Measurements from ENCODE around the gene LCORL.
"Not testable (repeated sequence)": the region's sequence is repeated elsewhere in the genome, so short reads cannot be mapped to it uniquely, and the experiment has no call there.

Gene LCORL

GRCh38 chr4:18014269-18014668 is 7.3 kb downstream of the LCORL start:
- no peak for DNase-seq

GRCh38 chr4:18012807-18013462 is 8.6 kb downstream of the LCORL start:
- no peak for DNase-seq

GRCh38 chr4:18012134-18012806 is 9.3 kb downstream of the LCORL start:
- no peak for DNase-seq

- DNase-seq: no peak
These were observed 13.9 kb downstream of the LCORL start for GRCh38 chr4:18007625-18008024.

- DNase-seq: not testable (repeated sequence)
These were observed 15.1 kb downstream of the LCORL start for GRCh38 chr4:18006432-18006831.

DNA sequence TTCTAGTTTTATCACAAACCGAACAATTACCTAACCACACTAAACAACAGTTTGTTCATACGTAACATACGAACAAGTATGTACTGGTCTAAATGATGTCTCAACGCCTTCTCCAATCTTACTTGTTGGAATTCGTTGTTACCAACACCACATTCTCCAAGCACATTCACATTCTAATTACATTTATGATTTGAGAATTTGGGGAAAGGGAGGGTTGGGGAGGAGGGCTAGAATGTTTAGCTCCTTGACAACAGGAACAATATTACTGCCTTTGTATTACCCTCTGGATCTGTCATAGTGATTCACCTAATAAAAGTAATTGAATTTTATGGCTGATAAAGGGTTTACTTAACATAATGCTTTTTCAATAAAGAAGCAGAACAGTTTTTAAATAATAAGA is 24.4 kb downstream of the LCORL start:
- DNase-seq: no peak

- no peak for DNase-seq
These were observed 26.4 kb downstream of the LCORL start for GRCh38 chr4:17995165-17995564.

DNA sequence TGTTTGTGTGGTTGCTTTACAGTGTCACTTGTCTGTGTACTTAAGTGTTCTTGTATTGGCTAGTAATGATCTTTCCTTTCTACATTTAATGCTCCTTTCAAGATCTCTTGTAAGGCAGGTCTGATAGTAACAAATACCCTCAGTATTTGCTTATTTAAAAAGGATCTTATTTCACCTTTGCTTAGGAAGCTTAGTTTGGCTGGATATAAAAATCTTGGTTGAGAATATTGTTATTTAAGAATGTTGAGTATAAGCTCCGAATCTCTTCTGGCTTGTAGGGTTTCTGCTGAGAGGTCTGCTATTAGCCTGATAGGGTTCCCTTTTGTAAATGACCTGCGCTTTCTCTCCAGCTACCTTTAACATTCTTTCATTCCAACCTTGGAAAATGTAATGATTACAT is 35.7 kb downstream of the LCORL start:
- no peak for DNase-seq

DNA sequence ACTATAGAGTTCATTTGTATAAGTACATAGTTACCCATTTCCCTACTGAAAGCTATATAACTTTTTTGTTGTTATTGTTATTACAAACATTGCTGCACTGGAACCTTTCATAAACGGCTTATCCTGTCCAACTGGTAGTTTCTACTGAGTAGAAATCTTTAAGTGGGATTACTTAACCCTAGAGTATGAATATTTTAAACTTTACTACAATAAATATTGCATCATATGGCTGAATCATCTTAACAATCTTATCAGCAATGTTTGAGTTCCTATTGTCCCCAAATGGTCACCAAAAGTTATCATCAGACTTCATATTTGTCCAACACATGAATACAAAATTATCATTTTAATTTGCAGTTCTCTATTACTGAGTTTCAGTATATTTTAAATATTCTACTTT is 40.5 kb downstream of the LCORL start:
- no peak for DNase-seq

- DNase-seq: no peak
These were observed 52.8 kb downstream of the LCORL start for GRCh38 chr4:17968721-17969120.

GRCh38 chr4:17967078-17967477 is 54.5 kb downstream of the LCORL start:
- no peak for DNase-seq

- no peak for DNase-seq
These were observed 55.2 kb downstream of the LCORL start for GRCh38 chr4:17966312-17966711.

DNA sequence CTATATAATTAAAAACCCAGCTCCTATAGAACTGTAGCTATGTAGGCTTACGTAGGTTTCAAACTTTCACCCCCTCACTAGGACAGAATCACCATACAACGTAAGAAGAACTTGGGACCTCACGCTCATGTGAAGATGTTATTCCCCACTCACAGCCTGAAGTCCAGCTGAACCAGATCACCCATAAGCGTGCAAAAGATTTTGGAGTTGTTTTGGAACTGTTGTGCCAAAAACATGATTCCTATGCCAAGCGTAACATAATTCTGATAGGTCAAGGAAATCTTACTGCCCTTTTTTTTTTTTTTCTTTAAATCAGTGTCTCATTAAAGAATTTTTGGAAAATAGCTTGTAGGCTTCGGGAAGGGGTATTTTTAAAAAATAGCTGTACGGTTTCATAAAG is 57.0 kb downstream of the LCORL start:
- no peak for DNase-seq

DNA sequence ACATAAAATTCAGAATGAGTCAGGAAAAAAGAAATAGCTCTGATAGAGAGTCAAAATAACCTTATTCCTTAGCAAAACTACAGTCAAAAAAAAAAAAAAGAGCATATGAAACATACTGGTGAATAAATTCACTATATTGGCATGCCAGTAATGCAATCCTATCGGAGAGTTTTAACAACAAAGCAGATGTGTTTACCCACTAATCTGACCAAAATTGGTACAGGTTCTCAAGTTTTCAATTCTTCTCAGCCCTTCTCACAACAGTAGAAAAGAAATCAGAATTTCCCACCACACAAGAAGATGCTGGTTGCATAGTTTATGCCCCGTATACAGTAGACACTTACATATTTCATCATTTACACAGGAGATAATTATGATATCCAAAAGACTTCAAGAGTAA is 59.4 kb downstream of the LCORL start:
- DNase-seq: no peak

GRCh38 chr4:17961249-17961648 is 60.3 kb downstream of the LCORL start:
- DNase-seq: no peak

DNA sequence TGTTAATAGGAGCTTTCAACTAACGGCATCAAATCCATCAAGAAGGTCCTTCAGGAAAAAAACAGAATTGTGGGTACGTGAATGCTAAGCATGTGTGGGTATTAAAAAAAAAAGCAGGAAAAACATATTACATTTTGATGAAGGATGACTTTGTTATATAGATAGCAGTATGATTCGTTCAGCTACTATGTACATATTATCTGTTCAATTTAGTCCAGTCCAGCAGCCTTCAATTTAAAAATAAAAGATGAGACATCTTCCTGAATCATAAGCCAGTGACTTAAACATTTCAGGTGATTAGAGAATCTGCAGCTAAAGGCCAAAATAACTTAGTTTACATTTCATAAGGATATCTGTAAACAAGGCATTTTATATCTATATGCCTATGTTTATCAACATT is 63.4 kb downstream of the LCORL start:
- no peak for DNase-seq

- DNase-seq: no peak
These were observed 63.9 kb downstream of the LCORL start for GRCh38 chr4:17957688-17958087.

DNA sequence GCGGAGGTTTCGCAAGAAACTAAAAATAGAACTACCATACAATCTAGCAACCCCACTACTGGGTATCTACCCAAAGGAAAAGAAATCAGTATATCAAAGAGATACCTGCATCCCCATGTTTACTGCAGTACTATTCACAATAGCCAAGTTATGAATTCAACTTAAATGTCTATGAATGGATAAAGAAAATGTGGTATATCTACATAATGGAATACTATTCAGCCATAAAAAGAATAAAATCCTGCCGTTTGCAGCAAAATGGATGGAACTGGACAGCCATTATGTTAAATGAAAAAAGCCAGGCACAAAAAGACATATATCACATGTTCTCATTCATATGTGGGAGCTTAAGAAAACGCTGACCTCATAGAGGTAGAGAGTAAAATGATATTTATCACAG is 65.3 kb downstream of the LCORL start:
- no peak for DNase-seq

- DNase-seq: no peak
These were observed 76.3 kb downstream of the LCORL start for GRCh38 chr4:17945303-17945702.

DNA sequence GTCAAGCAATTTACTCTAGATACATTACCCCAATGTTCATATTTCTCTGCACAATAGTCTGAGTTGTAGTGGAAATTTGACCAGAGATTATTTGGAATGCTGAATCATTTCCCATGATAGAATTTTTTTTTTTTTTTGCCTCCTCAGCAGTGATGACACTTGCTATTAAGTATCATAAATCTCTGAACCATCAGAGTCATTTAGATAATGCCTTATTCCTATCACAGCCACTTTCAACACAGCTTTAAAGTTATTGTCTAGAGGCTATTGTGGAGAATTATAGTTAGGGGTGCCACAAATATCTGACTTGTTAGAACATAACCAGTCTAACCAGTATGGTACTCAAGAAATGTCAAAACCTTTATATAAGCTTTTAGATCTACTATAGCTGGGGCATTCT is 79.8 kb downstream of the LCORL start:
- DNase-seq: no peak

DNA sequence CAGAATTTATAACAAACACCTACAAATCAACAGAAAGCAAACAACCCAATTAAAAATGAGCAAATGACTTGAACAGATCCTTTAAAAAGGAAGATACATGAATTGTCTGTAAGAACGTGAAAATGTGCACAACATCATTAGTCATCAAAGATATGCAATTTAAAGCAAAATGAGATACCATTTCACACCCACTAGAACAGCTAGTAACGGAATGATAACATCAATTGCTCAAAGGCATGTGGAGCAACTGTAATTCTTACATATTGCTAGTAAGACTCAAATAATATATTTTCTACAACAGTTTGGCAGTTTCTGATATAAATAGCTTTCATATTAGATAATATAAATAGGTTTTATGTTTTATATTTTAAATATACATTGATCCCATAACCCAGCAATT is 82.5 kb downstream of the LCORL start:
- DNase-seq: no peak

GRCh38 chr4:17934286-17934685 is 87.3 kb downstream of the LCORL start:
- no peak for DNase-seq

- no peak for DNase-seq
These were observed 88.4 kb downstream of the LCORL start for GRCh38 chr4:17933126-17933525.

- DNase-seq: no peak
These were observed 89.5 kb downstream of the LCORL start for GRCh38 chr4:17932041-17932440.

GRCh38 chr4:17930256-17930655 is 91.3 kb downstream of the LCORL start:
- no peak for DNase-seq

Measured in NCI-H1417 treated with DMSO at 0.1 percent for 48 hours (cell line).